HepG2 (cell line): Measurements from ENCODE around the gene OR4M1. TPM values are rescaled to one million over a fixed set of nuclear protein-coding genes. Genes with fewer than 3 reads are reported as not detected.
"Not testable (repeated sequence)": the region's sequence is repeated elsewhere in the genome, so short reads cannot be mapped to it uniquely, and the experiment has no call there.

Experiments
- ATAC-seq: fragments of 200-7000 bp; cut with Tn5 transposase; 3 replicates; pipeline ENCODE4 v1.9.1; 2020; ENCODE audit warnings: mild to moderate bottlenecking, moderate library complexity
- BruUV-seq: library from RNA; stranded (reverse); fragments of 400-500 nt; replicated peaks from 2 replicates; lab custom pipeline; 2021; lab: Mats Ljungman, UMichigan
- CTCF ChIA-PET: fragments of 300-600 bp; formaldehyde crosslinking; extraction: SDS; loops from one replicate; lab custom pipeline; 2021; ENCODE audit warnings: low total read pairs, inconsistent platforms, low intra/inter-chr PET ratio; lab: Yijun Ruan, JAX
- POLR2A ChIA-PET: fragments of 350-600 bp; sonication (Branson Sonifier 250); formaldehyde crosslinking; loops from one replicate; lab custom pipeline; 2020; ENCODE audit warnings: antibody characterized with exemption, inconsistent platforms; lab: Yijun Ruan, JAX
- DNase-seq: peaks from one replicate; pipeline ENCODE4 v3.0.0-alpha.2; 2015; ENCODE audit warnings: low spot score
- FAIRE-seq: peaks from 3 replicates; lab custom pipeline; 2011; peaks lifted over from hg19 to GRCh38; lab: Jason Lieb, UNC
- H2AFZ ChIP-seq: one replicate; pipeline ENCODE4 v1.6.1; 2011; ENCODE audit warnings: low read length, inconsistent platforms
- H3K27ac ChIP-seq: fragments of 300-600 bp; 3 replicates; pipeline ENCODE4 v1.8.0; 2011; ENCODE audit warnings: mixed run types, mild to moderate bottlenecking, mixed read lengths, low read length, inconsistent platforms; ENCODE audit not compliant: insufficient read depth; ENCODE audit errors: extremely low read length
- H3K27me3 ChIP-seq, 2 experiments: fragments of 200-600 bp in 1 of 2; 2 replicates in 1 of 2; 3 replicates in 1 of 2; pipeline versions ENCODE4 v1.6.0 to v1.8.0; 2011; ENCODE audit warnings: low read length in 2 of 2, mild to moderate bottlenecking in 2 of 2, moderate library complexity in 2 of 2, inconsistent platforms in 1 of 2; ENCODE audit not compliant: insufficient read depth in 2 of 2, control insufficient read depth in 1 of 2
- H3K36me3 ChIP-seq, 2 experiments: fragments of 200-600 bp in 1 of 2; replicated peaks in 1 of 2; 2 replicates in 1 of 2; 3 replicates in 1 of 2; pipeline versions ENCODE4 v1.5.1 to v1.8.0; 2011; ENCODE audit warnings: low read length in 2 of 2, inconsistent platforms in 1 of 2; ENCODE audit not compliant: insufficient read depth in 2 of 2, control insufficient read depth in 1 of 2
- H3K4me1 ChIP-seq: 2 replicates; pipeline ENCODE4 v1.5.1; 2012; ENCODE audit warnings: low read length, inconsistent platforms; ENCODE audit not compliant: insufficient read depth
- H3K4me2 ChIP-seq: 2 replicates; pipeline ENCODE4 v1.6.0; 2011; ENCODE audit warnings: low read depth, low read length, inconsistent platforms
- H3K4me3 ChIP-seq, 3 experiments: fragments of 200-600 bp in 1 of 3; sonication (generic), shearing (Covaris generic) in 1 of 3; replicated peaks in 1 of 3; 2 replicates each; pipeline ENCODE4 v1.5.1; 2011 to 2016; ENCODE audit warnings: low read length in 3 of 3, inconsistent platforms in 2 of 3, low read depth in 2 of 3, mild to moderate bottlenecking in 2 of 3, control low read depth in 1 of 3, mixed read lengths in 1 of 3; ENCODE audit not compliant: insufficient read depth in 1 of 3
- H3K79me2 ChIP-seq: one replicate; pipeline ENCODE4 v1.6.1; 2011; ENCODE audit warnings: low read length, inconsistent platforms; ENCODE audit not compliant: insufficient read depth
- H3K9ac ChIP-seq: 2 replicates; pipeline ENCODE4 v1.6.0; 2011; ENCODE audit warnings: mild to moderate bottlenecking, low read depth, low read length, inconsistent platforms; ENCODE audit not compliant: insufficient read depth
- H3K9me3 ChIP-seq: 2 replicates; pipeline ENCODE4 v1.5.1; 2012; ENCODE audit warnings: mild to moderate bottlenecking, low read length
- H4K20me1 ChIP-seq: 2 replicates; pipeline ENCODE4 v1.6.0; 2011; ENCODE audit warnings: inconsistent platforms, mild to moderate bottlenecking, low read length, moderate library complexity; ENCODE audit not compliant: insufficient read depth
- WGBS: methylation state at CpG from one replicate; pipeline ENCODE4 v1.1.6; 2017; ENCODE audit warnings: low lambda C conversion rate; 5-methylcytosine and 5-hydroxymethylcytosine counted together
- in situ Hi-C: cut with HindIII; loops from 2 replicates; pipeline ENCODE4 v1.10.0; 2017; ENCODE audit warnings: low pct_unique_long_range_greater_than_20kb; ENCODE audit not compliant: extremely low pct_ligation_motif_present
- intact Hi-C: fragments of 100-400 bp; cut with micrococcal nuclease; formaldehyde crosslinking; loops from one replicate; pipeline ENCODE4 v1.10.0; 2022; ENCODE audit not compliant: unreplicated experiment
- polyA plus RNA-seq, 8 experiments: library from polyadenylated mRNA; depleted of rRNA in 3 of 8; stranded (reverse) in 7 of 8; unstranded in 1 of 8; fragments of >200 nt; fragmentation: Illumina TruSeq in 4 of 8; extraction: Trizol in 4 of 8; gene quantifications; 2 replicates each; pipeline versions ENCODE4 v1.2.1 to v1.2.3, GENCODE V29; 2011 to 2016; ENCODE audit warnings: low read depth in 4 of 8, missing spikeins in 1 of 8, mixed read lengths in 1 of 8; ENCODE audit not compliant: insufficient read depth in 1 of 8
- total RNA-seq, 5 experiments: library from RNA; depleted of rRNA; stranded (reverse); fragments of >200 nt; fragmentation: Illumina TruSeq; extraction: Trizol; gene quantifications; 2 replicates each; pipeline ENCODE4 v1.2.3, GENCODE V29; 2016; ENCODE audit warnings: low read depth in 1 of 5

The OR4M1 gene
- total and polyA plus RNA-seq, 2 of the 13 experiments (the other 11 are each of a cell fraction or from before 2014, with no cell fraction given), result not detected

DNA sequence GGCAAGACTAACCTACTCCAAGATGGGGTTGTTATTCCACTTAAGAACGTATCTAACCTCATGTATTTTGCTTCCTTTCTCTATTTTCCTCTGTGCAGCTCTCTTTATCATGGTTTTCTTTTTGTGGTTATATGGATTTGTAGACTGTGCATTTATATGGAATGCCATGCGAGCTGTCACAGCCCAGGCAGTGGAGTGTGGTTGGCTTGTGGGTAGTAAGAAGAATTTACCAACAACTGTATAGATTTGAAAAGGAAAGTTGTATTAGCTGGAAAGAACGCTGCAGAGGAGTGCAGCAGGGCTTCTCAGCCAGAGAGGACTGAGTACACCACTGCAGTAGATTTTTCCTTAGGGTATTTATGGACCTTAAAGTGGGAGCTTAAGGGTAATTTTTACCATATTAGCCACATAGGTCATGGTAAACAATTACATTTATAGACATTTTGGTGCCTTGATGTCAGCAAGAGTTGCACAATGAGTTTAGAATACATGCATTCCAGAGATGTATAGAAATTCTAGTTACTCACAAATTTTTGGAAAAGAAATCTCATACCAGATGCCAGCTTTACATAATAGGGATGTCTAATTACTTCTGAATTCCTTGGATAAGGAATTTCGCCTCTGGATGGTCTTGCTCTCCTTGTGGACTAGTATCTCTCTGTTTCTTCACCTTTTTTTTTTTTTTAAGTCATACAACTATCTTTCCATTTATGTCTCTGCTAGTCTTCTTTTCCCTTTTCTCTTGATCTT is 40.0 kb downstream of the OR4M1 start:
- H3K4me3 ChIP-seq, H3K4me2 ChIP-seq, ATAC-seq, H3K27ac ChIP-seq, BruUV-seq, H2AFZ ChIP-seq, FAIRE-seq, in situ Hi-C loops, CTCF ChIA-PET, H3K9me3 ChIP-seq, DNase-seq, H4K20me1 ChIP-seq, POLR2A ChIA-PET, H3K27me3 ChIP-seq, H3K4me1 ChIP-seq, H3K9ac ChIP-seq, intact Hi-C loops, H3K79me2 ChIP-seq, H3K36me3 ChIP-seq: not testable (repeated sequence)
- WGBS, result 4% methylated on average over 4 of the region's 4 CpGs

DNA sequence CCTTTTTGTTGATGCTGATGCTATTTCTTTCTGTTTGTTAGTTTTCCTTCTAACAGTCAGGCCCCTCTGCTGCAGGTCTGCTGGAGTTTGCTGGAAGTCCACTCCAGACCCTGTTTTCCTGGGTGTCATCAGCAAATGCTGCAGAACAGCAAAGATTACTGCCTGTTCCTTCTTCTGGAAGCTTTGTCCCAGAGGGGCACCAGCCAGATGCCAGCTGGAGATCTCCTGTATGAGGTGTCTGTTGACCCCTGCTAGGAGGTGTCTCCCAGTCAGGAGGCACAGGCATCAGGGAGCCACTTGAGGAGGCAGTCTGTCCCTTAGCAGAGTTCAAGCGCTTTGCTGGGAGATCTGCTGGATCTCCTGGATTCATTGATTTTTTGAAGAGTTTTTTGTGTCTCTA is 46.6 kb downstream of the OR4M1 start:
- intact Hi-C loops, H3K4me3 ChIP-seq, BruUV-seq, H3K79me2 ChIP-seq, H3K9me3 ChIP-seq, FAIRE-seq, CTCF ChIA-PET, POLR2A ChIA-PET, DNase-seq, H3K27ac ChIP-seq, H3K27me3 ChIP-seq, H3K9ac ChIP-seq, H3K36me3 ChIP-seq, H2AFZ ChIP-seq, ATAC-seq, H4K20me1 ChIP-seq, in situ Hi-C loops, H3K4me2 ChIP-seq, H3K4me1 ChIP-seq: not testable (repeated sequence)
- 5% methylated on average over 1 of the region's 1 CpG for WGBS

DNA sequence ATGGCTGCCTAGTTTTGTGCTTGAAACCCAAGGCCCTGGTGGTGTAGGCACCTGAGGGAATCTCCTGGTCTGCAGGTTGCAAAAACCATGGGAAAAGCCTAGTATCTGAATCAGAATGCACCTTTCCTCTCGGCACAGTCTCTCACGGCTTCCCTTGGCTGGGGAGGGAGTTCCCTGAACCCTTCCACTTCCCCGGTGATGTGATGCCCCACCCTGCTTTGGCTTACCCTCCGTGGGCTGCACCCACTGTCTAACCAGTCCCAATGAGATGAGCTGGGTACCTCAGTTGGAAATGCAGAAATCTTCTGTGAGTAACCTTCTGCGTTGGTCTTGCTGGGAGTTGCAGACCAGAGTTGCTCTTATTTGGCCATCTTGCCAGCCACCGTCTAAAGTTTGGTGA is 47.7 kb downstream of the OR4M1 start:
- 13% methylated on average over 5 of the region's 6 CpGs for WGBS
- in situ Hi-C loops, H2AFZ ChIP-seq, H3K27me3 ChIP-seq, FAIRE-seq, H3K4me1 ChIP-seq, H4K20me1 ChIP-seq, H3K4me3 ChIP-seq, H3K4me2 ChIP-seq, H3K79me2 ChIP-seq, H3K36me3 ChIP-seq, ATAC-seq, CTCF ChIA-PET, H3K9ac ChIP-seq, H3K9me3 ChIP-seq, BruUV-seq, intact Hi-C loops, POLR2A ChIA-PET, DNase-seq, H3K27ac ChIP-seq: not testable (repeated sequence)
